Transverse colon (tissue), 4 donors: Measurements from ENCODE around the gene MAP3K21.

Source experiments
- CTCF ChIP-seq, 5 experiments: fragments of 200-600 bp in 3 of 5; fragments of 450-650 bp in 2 of 5; sonication (generic) in 3 of 5; IDR thresholded peaks; 1 replicate in 2 of 5; 2 replicates in 3 of 5; pipeline ENCODE4 v1.5.1; 2016 to 2017; ENCODE audit warnings: antibody characterized with exemption in 5 of 5, inconsistent platforms in 3 of 5, mild to moderate bottlenecking in 2 of 5, moderate library complexity in 1 of 5
- EP300 ChIP-seq: sonication (generic); formaldehyde crosslinking; IDR thresholded peaks from one replicate; pipeline ENCODE4 v1.6.1; 2017; ENCODE audit warnings: antibody characterized with exemption, low read depth
- POLR2A ChIP-seq: fragments of 450-650 bp; IDR thresholded peaks from one replicate; pipeline ENCODE4 v1.6.1; 2016; ENCODE audit warnings: antibody characterized with exemption, mild to moderate bottlenecking, moderate library complexity
- POLR2AphosphoS5 ChIP-seq, 3 donors: sonication (generic); formaldehyde crosslinking; IDR thresholded peaks; one replicate each; pipeline ENCODE4 v1.6.1; 2016; ENCODE audit warnings: antibody characterized with exemption in 3 of 3

- no peak for TF ChIP-seq POLR2AphosphoS5 (IDR thresholded peaks at IDR 0.05)
- TF ChIP-seq CTCF (IDR thresholded peaks at IDR 0.05) = no peak
- TF ChIP-seq POLR2A = no peak
- TF ChIP-seq EP300 = no peak
These were observed 28.5 kb downstream of the MAP3K21 start for GRCh38 chr1:233355841-233356704.
